HL-60 (cell line): Measurements from ENCODE around the gene OTOF.

Source experiments
- DNase-seq, 2 experiments: peaks; one replicate each; pipeline ENCODE4 v3.0.0-alpha.2; 2010 to 2020; ENCODE audit warnings: low read depth in 1 of 2, low spot score in 1 of 2
- H3K27ac ChIP-seq: fragments of 250-450 bp; sonication (Bioruptor Pico); replicated peaks from 2 replicates; pipeline ENCODE4 v1.5.1; 2020; ENCODE audit warnings: mild to moderate bottlenecking, moderate library complexity
- H3K27me3 ChIP-seq: fragments of 250-450 bp; sonication (Bioruptor Pico); 2 replicates; pipeline ENCODE4 v1.5.1; 2021; ENCODE audit warnings: mild to moderate bottlenecking, moderate library complexity; ENCODE audit not compliant: insufficient read depth, poor library complexity, severe bottlenecking
- H3K4me3 ChIP-seq: replicated peaks from 2 replicates; pipeline ENCODE4 v1.5.1; 2011; ENCODE audit warnings: mild to moderate bottlenecking, control low read depth, low read length; ENCODE audit not compliant: insufficient read depth
- CTCF ChIP-seq: IDR thresholded peaks from one replicate; pipeline ENCODE4 v1.5.1; 2011; ENCODE audit warnings: low read length, control low read depth, inconsistent platforms; ENCODE audit not compliant: insufficient read depth
- GABPA ChIP-seq: IDR thresholded peaks from 2 replicates; pipeline ENCODE4 v1.6.1; 2012; ENCODE audit warnings: low read depth
- POLR2AphosphoS5 ChIP-seq: IDR thresholded peaks from 2 replicates; pipeline ENCODE4 v1.6.1; 2012; ENCODE audit warnings: low read depth
- REST ChIP-seq: IDR thresholded peaks from 2 replicates; pipeline ENCODE4 v1.6.1; 2012; ENCODE audit warnings: low read depth; ENCODE audit not compliant: insufficient replicate concordance
- SPI1 ChIP-seq: IDR thresholded peaks from 2 replicates; pipeline ENCODE4 v1.6.1; 2012; ENCODE audit warnings: low read depth, mild to moderate bottlenecking, borderline replicate concordance

The OTOF gene

GRCh38 chr2:26462100-26462499 is 15.8 kb downstream of the OTOF start:
- no peak for DNase-seq
- Histone ChIP-seq H3K27ac (no peak overlapping the region), H3K4me3 (no peak overlapping the region), H3K27me3 (no peaks in the 10 kb centered on the region)
- TF ChIP-seq SPI1 (no peak), CTCF (no peak), REST (no peak), POLR2AphosphoS5 (no peak), GABPA (no peak)

GRCh38 chr2:26461601-26462023 is 16.3 kb downstream of the OTOF start:
- no peak overlapping the region for H3K4me3 ChIP-seq
- no peak for TF ChIP-seq CTCF
- no peak for TF ChIP-seq POLR2AphosphoS5
- no peak for TF ChIP-seq SPI1
- no peak for TF ChIP-seq REST
- TF ChIP-seq GABPA: no peak
- no peak overlapping the region for H3K27ac ChIP-seq
- no peaks in the 10 kb centered on the region for H3K27me3 ChIP-seq
- DNase-seq: no peak

GRCh38 chr2:26460613-26461031 is 17.3 kb downstream of the OTOF start:
- no peak overlapping the region for H3K4me3 ChIP-seq
- no peak overlapping the region for H3K27ac ChIP-seq
- H3K27me3 ChIP-seq: no peaks in the 10 kb centered on the region
- TF ChIP-seq CTCF (no peak), SPI1 (no peak), REST (no peak), GABPA (no peak), POLR2AphosphoS5 (no peak)
- no peak for DNase-seq
